VCaP (cell line): ENCODE results near the gene FTSJ3.
A peak's percentile ranks its signal among the peaks of the same experiment; 100 is the strongest.
"Not testable (repeated sequence)": the region's sequence is repeated elsewhere in the genome, so short reads cannot be mapped to it uniquely, and the experiment has no call there.

Source experiments
- H3K27ac ChIP-seq: fragments of 450-650 bp; 2 replicates; pipeline ENCODE4 v1.5.1; 2017
- CTCF ChIP-seq: fragments of 450-650 bp; conservative IDR thresholded peaks from 2 replicates; pipeline ENCODE4 v1.5.1; 2017; ENCODE audit warnings: mild to moderate bottlenecking, moderate library complexity

Gene FTSJ3

GRCh38 chr17:63827002-63827800 lies at the start of gene FTSJ3, which contains the start of gene PSMC5:
FTSJ3 (minus strand) TSS chr17:63827663; CDS start chr17:63826902, 761 bp downstream.
PSMC5 (plus strand) TSS chr17:63827431; CDS start chr17:63827491, 60 bp downstream.
- peak; percentile 66 for TF ChIP-seq CTCF
- peak within 1 kb of the TSS; percentile 93 for H3K27ac ChIP-seq

GRCh38 chr17:63874693-63875092 lies 47.2 kb upstream of the FTSJ3 start:
- not testable (repeated sequence) for H3K27ac ChIP-seq

- not testable (repeated sequence) for H3K27ac ChIP-seq
These were observed 46.7 kb upstream of the FTSJ3 start for GRCh38 chr17:63874061-63874626.

GRCh38 chr17:63873577-63873976 lies 46.1 kb upstream of the FTSJ3 start, which contains the start of gene CSH2:
CSH2 (minus strand) TSS chr17:63873677; CDS start chr17:63873614, 63 bp downstream.
- H3K27ac ChIP-seq: not testable (repeated sequence)

- not testable (repeated sequence) for H3K27ac ChIP-seq
These were observed 44.3 kb upstream of the FTSJ3 start for GRCh38 chr17:63871646-63872365.

- H3K27ac ChIP-seq: not testable (repeated sequence)
These were observed 42.8 kb upstream of the FTSJ3 start for GRCh38 chr17:63870292-63870665.

- not testable (repeated sequence) for H3K27ac ChIP-seq
These were observed 42.2 kb upstream of the FTSJ3 start for GRCh38 chr17:63869491-63870291.

GRCh38 chr17:63866625-63867024 lies 39.2 kb upstream of the FTSJ3 start:
- H3K27ac ChIP-seq: not testable (repeated sequence)

GRCh38 chr17:63859257-63859656 lies 31.8 kb upstream of the FTSJ3 start:
- TF ChIP-seq CTCF: no peak
- H3K27ac ChIP-seq: no peak overlapping the region

GRCh38 chr17:63856425-63856824 lies 29.0 kb upstream of the FTSJ3 start:
- not testable (repeated sequence) for H3K27ac ChIP-seq

- no peak overlapping the region for H3K27ac ChIP-seq
- TF ChIP-seq CTCF: no peak
These were observed 27.7 kb upstream of the FTSJ3 start for GRCh38 chr17:63855185-63855584.
